Keratinocyte (primary cell): ENCODE data around the gene GYS2. TPM values are rescaled to one million over a fixed set of nuclear protein-coding genes. Genes with fewer than 3 reads are reported as not detected.
A peak's percentile ranks its signal among the peaks of the same experiment; 100 is the strongest.

Experiments
- DNase-seq: peaks from one replicate; pipeline ENCODE4 v3.0.0-alpha.2; 2011; ENCODE audit warnings: low read depth, missing footprints, low spot score
- FAIRE-seq: peaks from 2 replicates; lab custom pipeline; 2011; peaks lifted over from hg19 to GRCh38; lab: Jason Lieb, UNC
- H2AFZ ChIP-seq: 2 replicates; pipeline ENCODE4 v1.6.0; 2012; ENCODE audit warnings: low read length, control low read depth, inconsistent platforms; ENCODE audit not compliant: control insufficient read depth
- H3K27ac ChIP-seq: 2 replicates; pipeline ENCODE4 v1.5.1; 2011; ENCODE audit warnings: low read length; ENCODE audit not compliant: control insufficient read depth, insufficient read depth
- H3K27me3 ChIP-seq: 3 replicates; pipeline ENCODE4 v1.6.0; 2011; ENCODE audit warnings: low read length; ENCODE audit not compliant: control insufficient read depth, insufficient read depth; ENCODE audit errors: extremely low read depth
- H3K36me3 ChIP-seq, 2 experiments: 2 replicates in 1 of 2; 3 replicates in 1 of 2; pipeline ENCODE4 v1.5.1; 2011; ENCODE audit warnings: low read length in 2 of 2, mild to moderate bottlenecking in 1 of 2; ENCODE audit not compliant: control insufficient read depth in 2 of 2, insufficient read depth in 2 of 2; ENCODE audit errors: extremely low read depth in 1 of 2
- H3K4me1 ChIP-seq: 3 replicates; pipeline ENCODE4 v1.5.1; 2011; ENCODE audit warnings: low read length; ENCODE audit not compliant: control insufficient read depth, insufficient read depth; ENCODE audit errors: extremely low read depth
- H3K4me2 ChIP-seq: 3 replicates; pipeline ENCODE4 v1.6.0; 2011; ENCODE audit warnings: low read depth, low read length; ENCODE audit not compliant: control insufficient read depth, insufficient read depth; ENCODE audit errors: extremely low read depth
- H3K4me3 ChIP-seq, 3 experiments: fragments of 200-600 bp in 1 of 3; sonication (generic) in 1 of 3; 2 replicates in 2 of 3; 3 replicates in 1 of 3; pipeline ENCODE4 v1.5.1; 2011 to 2016; ENCODE audit warnings: low read length in 3 of 3, mild to moderate bottlenecking in 3 of 3, control low read depth in 2 of 3, inconsistent platforms in 1 of 3, low read depth in 1 of 3, mixed read lengths in 1 of 3, mixed run types in 1 of 3, moderate library complexity in 1 of 3; ENCODE audit not compliant: control insufficient read depth in 2 of 3, insufficient read depth in 2 of 3; ENCODE audit errors: extremely low read depth in 1 of 3
- H3K79me2 ChIP-seq: 2 replicates; pipeline ENCODE4 v1.6.0; 2012; ENCODE audit warnings: low read length; ENCODE audit not compliant: control insufficient read depth, insufficient read depth
- H3K9ac ChIP-seq: 3 replicates; pipeline ENCODE4 v1.6.0; 2011; ENCODE audit warnings: low read length; ENCODE audit not compliant: control insufficient read depth, insufficient read depth; ENCODE audit errors: extremely low read depth
- H3K9me1 ChIP-seq: 3 replicates; pipeline ENCODE4 v1.6.0; 2011; ENCODE audit warnings: low read length; ENCODE audit not compliant: control insufficient read depth, insufficient read depth; ENCODE audit errors: extremely low read depth
- H3K9me3 ChIP-seq: 2 replicates; pipeline ENCODE4 v1.5.1; 2012; ENCODE audit warnings: low read depth, low read length; ENCODE audit not compliant: control insufficient read depth
- H4K20me1 ChIP-seq: 3 replicates; pipeline ENCODE4 v1.6.0; 2011; ENCODE audit warnings: low read length; ENCODE audit not compliant: control insufficient read depth, insufficient read depth; ENCODE audit errors: extremely low read depth
- EZH2 ChIP-seq: IDR thresholded peaks from one replicate; pipeline ENCODE4 v1.6.1; 2012; ENCODE audit warnings: inconsistent platforms, mild to moderate bottlenecking, low read length, moderate library complexity
- dilution Hi-C: fragments of 300-500 bp; cut with MboI; formaldehyde crosslinking; loops from one replicate; pipeline ENCODE4 v1.7.0; 2020; ENCODE audit warnings: low sequenced_read_pairs; ENCODE audit not compliant: extremely low pct_ligation_motif_present
- polyA plus RNA-seq, 5 experiments: library from polyadenylated mRNA; depleted of rRNA in 3 of 5; stranded (reverse) in 3 of 5; stranded (forward) in 1 of 5; unstranded in 1 of 5; fragments of >200 nt; gene quantifications; 1 replicate in 1 of 5; 2 replicates in 3 of 5; 3 replicates in 1 of 5; pipeline versions ENCODE4 v1.2.1 to v1.2.3, GENCODE V29; 2011 to 2012; ENCODE audit warnings: missing spikeins in 2 of 5, low read depth in 1 of 5, low replicate concordance in 1 of 5
- TF ChIP-seq, protein P1 (sequence below), 3 experiments: IDR thresholded peaks in 1 of 3; conservative IDR thresholded peaks in 1 of 3; optimal IDR thresholded peaks in 1 of 3; 2 replicates in 2 of 3; 3 replicates in 1 of 3; pipeline versions ENCODE3 to v1.5.1; 2011; ENCODE audit warnings: low read length in 3 of 3, mild to moderate bottlenecking in 3 of 3, moderate library complexity in 2 of 3, control low read depth in 1 of 3, inconsistent platforms in 1 of 3; ENCODE audit not compliant: insufficient read depth in 2 of 3; ENCODE audit errors: extremely low read depth in 1 of 3

Gene GYS2
- polyA plus RNA-seq, 1 donor (not counting 4 experiments of a cell fraction or from before 2014, with no cell fraction given): not detected

DNA sequence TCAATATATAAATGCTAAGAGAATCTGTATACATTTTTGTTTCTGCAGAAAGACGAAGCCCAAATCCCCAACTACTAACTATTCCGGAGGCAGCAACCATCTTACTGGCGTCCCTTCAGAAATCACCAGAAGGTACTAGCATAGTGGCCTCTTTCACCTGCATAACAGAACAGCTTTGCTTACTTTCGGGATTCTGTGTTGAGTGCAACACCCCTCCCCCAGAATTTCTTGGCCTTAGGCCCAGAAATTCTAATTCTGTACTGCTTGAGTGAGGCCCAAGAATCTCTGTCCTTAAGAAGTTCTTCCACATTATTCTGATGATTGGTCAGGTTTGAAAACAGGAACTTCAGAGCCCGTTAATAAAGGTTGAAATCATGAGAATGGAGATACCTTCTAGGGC, 75.7 kb downstream of the GYS2 start:
- no peak for TF ChIP-seq EZH2
- TF ChIP-seq, protein P1, sequence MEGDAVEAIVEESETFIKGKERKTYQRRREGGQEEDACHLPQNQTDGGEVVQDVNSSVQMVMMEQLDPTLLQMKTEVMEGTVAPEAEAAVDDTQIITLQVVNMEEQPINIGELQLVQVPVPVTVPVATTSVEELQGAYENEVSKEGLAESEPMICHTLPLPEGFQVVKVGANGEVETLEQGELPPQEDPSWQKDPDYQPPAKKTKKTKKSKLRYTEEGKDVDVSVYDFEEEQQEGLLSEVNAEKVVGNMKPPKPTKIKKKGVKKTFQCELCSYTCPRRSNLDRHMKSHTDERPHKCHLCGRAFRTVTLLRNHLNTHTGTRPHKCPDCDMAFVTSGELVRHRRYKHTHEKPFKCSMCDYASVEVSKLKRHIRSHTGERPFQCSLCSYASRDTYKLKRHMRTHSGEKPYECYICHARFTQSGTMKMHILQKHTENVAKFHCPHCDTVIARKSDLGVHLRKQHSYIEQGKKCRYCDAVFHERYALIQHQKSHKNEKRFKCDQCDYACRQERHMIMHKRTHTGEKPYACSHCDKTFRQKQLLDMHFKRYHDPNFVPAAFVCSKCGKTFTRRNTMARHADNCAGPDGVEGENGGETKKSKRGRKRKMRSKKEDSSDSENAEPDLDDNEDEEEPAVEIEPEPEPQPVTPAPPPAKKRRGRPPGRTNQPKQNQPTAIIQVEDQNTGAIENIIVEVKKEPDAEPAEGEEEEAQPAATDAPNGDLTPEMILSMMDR (optimal IDR thresholded peaks at IDR 0.05 in 1 of 3, IDR thresholded peaks at IDR 0.05 in 1 of 3, conservative IDR thresholded peaks at IDR 0.05 in 1 of 3; ENCODE audit: extremely low read depth in 1 of 3, insufficient read depth in 2 of 3, low read length in 3 of 3): no peak
- Histone ChIP-seq H3K4me1 (no peaks in the 10 kb centered on the region), H3K9me1 (no peaks in the 10 kb centered on the region), H3K9me3 (no peaks in the 10 kb centered on the region), H2AFZ (no peak overlapping the region), H3K9ac (no peak overlapping the region), H3K36me3 (no peaks in the 10 kb centered on the region), H4K20me1 (no peaks in the 10 kb centered on the region), H3K4me2 (no peak overlapping the region), H3K27ac (no peak overlapping the region), H3K4me3 (no peak overlapping the region), H3K27me3 (peaks cover 27% of the 10 kb centered on the region), H3K79me2 (no peaks in the 10 kb centered on the region)
- dilution Hi-C loops: no loop called here
- DNase-seq (no peak), FAIRE-seq (no peak)

DNA sequence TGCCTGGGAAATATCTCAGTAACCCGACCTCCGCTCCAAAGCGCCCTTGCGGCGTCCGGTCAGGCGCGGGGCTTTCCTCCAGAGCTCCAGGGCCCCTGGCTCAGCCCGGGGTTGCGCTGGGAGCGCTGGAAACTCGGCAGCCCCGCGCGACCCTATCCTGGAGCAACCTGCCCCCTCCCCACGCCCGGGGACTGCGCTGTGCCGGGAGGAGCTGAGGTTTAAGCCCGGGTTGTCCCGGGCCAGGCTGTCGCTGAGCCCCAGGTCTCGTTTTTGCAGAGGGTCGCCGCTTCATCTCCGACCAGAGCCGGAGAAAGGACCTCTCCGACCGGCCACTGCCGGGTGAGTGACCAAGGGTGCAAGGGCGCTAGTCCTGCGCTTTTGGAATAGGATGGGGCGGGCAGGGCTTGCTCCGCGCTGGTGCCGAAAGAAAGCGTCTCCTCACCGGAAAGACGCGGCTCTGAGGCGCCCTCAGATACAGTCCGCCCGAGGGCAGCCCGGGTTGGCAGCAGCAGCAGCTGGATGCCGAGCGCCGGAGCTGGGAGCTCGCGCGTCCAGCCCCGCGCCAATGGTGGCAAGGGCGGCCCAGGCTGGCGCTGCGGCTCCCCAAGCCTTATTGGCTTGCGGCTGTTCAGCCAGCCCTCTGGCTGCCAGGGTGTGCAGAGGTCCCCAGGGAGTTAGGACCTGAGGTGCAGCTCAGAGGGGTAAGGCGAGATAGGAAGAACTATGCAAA, 77.0 kb downstream of the GYS2 start:
- no peaks in the 10 kb centered on the region for H3K79me2 ChIP-seq
- H3K27me3 ChIP-seq: peaks cover 27% of the 10 kb centered on the region
- FAIRE-seq (no peak), DNase-seq (no peak)
- peak overlapping the region; percentile 87 for H2AFZ ChIP-seq
- dilution Hi-C loops: no loop called here
- H3K4me1 ChIP-seq: no peaks in the 10 kb centered on the region
- TF ChIP-seq EZH2: no peak
- TF ChIP-seq, protein P1 (optimal IDR thresholded peaks at IDR 0.05 in 1 of 3, IDR thresholded peaks at IDR 0.05 in 1 of 3, conservative IDR thresholded peaks at IDR 0.05 in 1 of 3; ENCODE audit: extremely low read depth in 1 of 3, insufficient read depth in 2 of 3, low read length in 3 of 3): no peak
- peak overlapping the region; percentile 90 for H3K4me2 ChIP-seq
- H4K20me1 ChIP-seq: no peaks in the 10 kb centered on the region
- peak overlapping the region; percentile 55 to 75 (median 67) for H3K4me3 ChIP-seq
- no peaks in the 10 kb centered on the region for H3K36me3 ChIP-seq
- no peaks in the 10 kb centered on the region for H3K9me3 ChIP-seq
- H3K9ac ChIP-seq: peak overlapping the region; percentile 16
- no peak overlapping the region for H3K27ac ChIP-seq
- H3K9me1 ChIP-seq: no peaks in the 10 kb centered on the region
